HUES64 (cell line): Measurements from ENCODE around the gene ERCC3. TPM values are rescaled to one million over a fixed set of nuclear protein-coding genes. Genes with fewer than 3 reads are reported as not detected.
A peak's percentile ranks its signal among the peaks of the same experiment; 100 is the strongest.

Experiments
- H3K27ac ChIP-seq: 2 replicates; pipeline ENCODE4 v1.7.0; 2013; ENCODE audit warnings: low read depth, low read length, inconsistent platforms
- H3K27me3 ChIP-seq: 2 replicates; pipeline ENCODE4 v1.6.1; 2013; ENCODE audit warnings: mild to moderate bottlenecking, low read length; ENCODE audit not compliant: insufficient read depth
- H3K36me3 ChIP-seq: 2 replicates; pipeline ENCODE4 v1.6.1; 2013; ENCODE audit warnings: mild to moderate bottlenecking, low read length; ENCODE audit not compliant: insufficient read depth
- H3K4me1 ChIP-seq: 2 replicates; pipeline ENCODE4 v1.6.1; 2013; ENCODE audit warnings: mild to moderate bottlenecking, low read length, moderate library complexity; ENCODE audit not compliant: insufficient read depth
- H3K4me3 ChIP-seq: 2 replicates; pipeline ENCODE4 v1.5.1; 2013; ENCODE audit warnings: mild to moderate bottlenecking, low read length, moderate library complexity
- H3K9ac ChIP-seq: 2 replicates; pipeline ENCODE4 v1.6.1; 2013; ENCODE audit warnings: mild to moderate bottlenecking, low read depth, low read length
- H3K9me3 ChIP-seq: 2 replicates; pipeline ENCODE4 v1.6.1; 2013; ENCODE audit warnings: low read depth, low read length; ENCODE audit not compliant: insufficient read depth
- WGBS: fragments of 150-250, 120-280 bp; methylation state at CpG from one replicate; pipeline ENCODE4 v1.1.7; 2013; ENCODE audit warnings: missing lambda C conversion rate; 5-methylcytosine and 5-hydroxymethylcytosine counted together
- polyA plus RNA-seq, 2 experiments: library from polyadenylated mRNA; stranded (reverse); fragments of 50-300 nt; gene quantifications; one replicate each; pipeline ENCODE4 v1.2.3, GENCODE V29; 2013

ERCC3 gene
- polyA plus RNA-seq (2013, experiment 1 of 2): 40.6 TPM
- 40.3 TPM for polyA plus RNA-seq (2013, experiment 2 of 2)

DNA sequence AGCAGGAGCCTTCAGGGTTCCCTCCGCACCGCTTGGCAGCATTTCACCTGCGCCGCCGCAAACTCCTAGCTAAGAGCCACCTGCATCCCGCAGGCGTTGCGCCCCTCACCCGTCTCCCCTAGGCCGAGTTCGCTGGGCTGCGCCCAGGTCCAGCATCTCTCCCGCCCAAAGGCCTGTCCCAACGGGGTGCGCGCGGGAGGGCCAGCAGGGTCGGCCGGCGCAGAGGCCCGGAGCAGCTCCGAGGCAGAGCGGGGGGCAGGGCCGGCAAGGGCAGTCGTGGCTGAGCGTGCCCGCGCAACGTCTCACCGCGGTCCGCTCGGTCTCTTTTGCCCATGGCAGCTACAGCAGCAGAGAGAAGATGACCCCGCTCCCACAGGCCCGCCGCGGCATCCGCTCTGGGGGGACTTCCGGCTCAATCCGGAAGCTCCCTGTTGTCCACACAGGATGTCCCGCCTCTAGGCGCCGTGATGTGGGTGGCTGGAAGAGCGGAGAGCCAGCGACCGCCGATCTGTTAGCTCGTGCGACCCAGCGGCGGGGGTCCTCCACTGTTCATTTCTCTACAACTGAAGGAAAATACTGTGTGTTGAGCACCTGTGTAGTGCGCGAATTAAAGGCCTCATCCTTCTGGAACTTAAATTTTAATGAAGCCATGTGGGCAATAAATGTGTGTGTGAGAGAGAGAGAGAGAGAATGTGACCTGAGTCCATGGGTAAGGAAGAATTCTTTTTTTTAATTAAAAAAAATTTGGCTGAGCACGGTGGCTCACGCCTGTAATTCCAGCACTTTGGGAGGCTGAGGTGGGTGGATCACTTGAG, at the start of gene ERCC3:
Gene ERCC3, minus strand, starts transcription at position 397 of the 815 bp plus-strand sequence. Its CDS starts 63 bp downstream, at position 334.
- Histone ChIP-seq H3K27ac (peak within 1 kb of the TSS; percentile 87), H3K9me3 (no peaks in the 10 kb centered on the region), H3K9ac (peak within 1 kb of the TSS; percentile 93), H3K4me3 (peak within 1 kb of the TSS; percentile 98), H3K36me3 (peaks cover 40% of the 10 kb centered on the region), H3K27me3 (no peaks in the 10 kb centered on the region), H3K4me1 (0 out of 2 replicates have a peak, but pooled peaks cover 4% of the 10 kb centered on the region)
- WGBS: under 1% methylated on average over 55 of the region's 55 CpGs

DNA sequence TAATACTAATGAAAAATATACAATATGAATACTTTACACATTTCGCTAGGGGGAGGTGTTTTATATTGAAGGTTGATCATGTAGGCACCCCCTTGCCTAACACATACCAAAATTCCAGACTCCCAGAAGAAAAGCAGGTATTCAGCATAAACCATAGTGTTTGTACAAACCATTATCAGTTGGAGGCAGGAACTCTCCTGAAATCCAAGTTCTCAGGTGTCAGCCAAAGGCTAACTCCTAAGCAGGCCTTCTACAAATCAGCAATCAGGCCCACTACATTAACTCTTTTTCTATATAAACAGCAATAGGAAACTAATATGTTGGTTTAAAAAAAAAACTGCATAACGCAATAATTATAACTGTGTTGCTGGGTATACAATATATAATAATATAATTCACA, 49.3 kb upstream of the ERCC3 start:
- H3K36me3 ChIP-seq: peaks cover 10% of the 10 kb centered on the region; the same call in 1 of the 2 replicates

DNA sequence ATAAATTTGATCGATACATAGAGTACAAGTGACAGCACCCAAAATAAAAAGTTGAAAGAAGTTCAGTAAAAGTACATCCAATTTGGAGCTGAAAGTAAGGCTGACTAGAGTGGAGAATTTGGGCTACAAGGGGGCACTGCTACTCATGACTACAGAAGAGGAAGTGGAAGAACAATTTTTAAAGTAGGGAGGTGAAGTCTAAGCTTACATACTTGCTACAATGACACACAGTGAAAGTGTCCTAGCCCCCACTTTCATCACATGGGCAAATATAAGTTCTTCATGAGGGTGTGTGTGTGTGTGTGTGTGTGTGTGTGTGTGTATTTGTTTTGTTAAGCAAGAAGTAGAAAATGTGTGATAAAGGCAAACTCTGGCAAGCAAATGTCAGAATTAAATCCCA, 48.2 kb upstream of the ERCC3 start:
- peaks cover 22% of the 10 kb centered on the region for H3K36me3 ChIP-seq
- H3K27ac ChIP-seq: no peak overlapping the region
- no peaks in the 10 kb centered on the region for H3K27me3 ChIP-seq
- no peak overlapping the region for H3K4me3 ChIP-seq
- no peaks in the 10 kb centered on the region for H3K9me3 ChIP-seq
- no peak overlapping the region for H3K9ac ChIP-seq
- 100% methylated on average over 1 of the region's 1 CpG for WGBS
- no peaks in the 10 kb centered on the region for H3K4me1 ChIP-seq

More for the DNA sequence above, 49.3 kb upstream of the ERCC3 start:
- Histone ChIP-seq H3K27me3 (no peaks in the 10 kb centered on the region), H3K4me1 (no peaks in the 10 kb centered on the region), H3K27ac (no peak overlapping the region), H3K9me3 (no peaks in the 10 kb centered on the region), H3K4me3 (no peak overlapping the region), H3K9ac (no peak overlapping the region)
- WGBS: no CpG with 5 or more reads among the region's 2 CpGs

DNA sequence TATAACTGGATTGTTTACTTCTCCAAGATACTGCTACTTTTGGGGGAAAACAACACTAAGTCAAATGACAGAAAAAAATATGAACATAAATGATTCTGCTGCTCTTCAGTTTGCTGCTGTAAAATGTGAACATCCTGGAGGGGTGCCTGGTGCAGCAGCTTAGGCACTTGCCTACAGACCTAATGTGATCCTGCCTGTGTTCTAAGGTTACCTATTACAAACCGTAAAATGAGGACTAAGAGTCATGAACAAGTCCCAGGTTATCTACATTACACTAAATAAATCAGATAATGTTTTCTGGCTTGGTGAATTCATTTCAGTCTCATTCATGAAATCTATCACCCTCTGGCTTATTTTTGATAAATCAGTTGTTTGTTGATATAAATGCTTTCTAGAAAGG, 38.4 kb upstream of the ERCC3 start:
- Histone ChIP-seq H3K4me3 (no peak overlapping the region), H3K9me3 (no peaks in the 10 kb centered on the region), H3K36me3 (peaks cover 23% of the 10 kb centered on the region), H3K4me1 (no peaks in the 10 kb centered on the region), H3K9ac (no peak overlapping the region), H3K27me3 (no peaks in the 10 kb centered on the region), H3K27ac (no peak overlapping the region)
- 100% methylated on average over 1 of the region's 1 CpG for WGBS

DNA sequence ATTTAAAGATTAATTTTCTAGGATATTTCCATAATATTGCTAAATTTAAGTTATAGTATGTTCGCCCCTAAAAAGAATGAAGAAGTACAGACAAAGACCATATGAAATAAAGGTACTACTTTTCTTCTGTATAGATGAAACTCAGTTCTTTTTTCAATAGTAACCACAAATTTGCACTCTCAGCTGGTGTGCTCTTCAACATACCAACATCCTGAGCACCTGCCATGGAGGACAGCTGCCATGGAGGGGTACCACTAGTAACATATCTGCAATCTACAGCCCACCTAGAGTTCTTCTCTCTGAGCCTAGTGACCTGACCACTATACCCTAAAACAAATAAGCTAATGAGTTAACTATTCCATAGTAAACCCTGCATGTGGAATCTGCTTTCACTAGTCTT, 36.8 kb upstream of the ERCC3 start:
- Histone ChIP-seq H3K4me1 (no peaks in the 10 kb centered on the region), H3K36me3 (peaks cover 34% of the 10 kb centered on the region), H3K27me3 (no peaks in the 10 kb centered on the region), H3K4me3 (no peak overlapping the region), H3K27ac (no peak overlapping the region), H3K9ac (no peak overlapping the region), H3K9me3 (no peaks in the 10 kb centered on the region)
- no CpG with 5 or more reads among the region's 1 CpG for WGBS

DNA sequence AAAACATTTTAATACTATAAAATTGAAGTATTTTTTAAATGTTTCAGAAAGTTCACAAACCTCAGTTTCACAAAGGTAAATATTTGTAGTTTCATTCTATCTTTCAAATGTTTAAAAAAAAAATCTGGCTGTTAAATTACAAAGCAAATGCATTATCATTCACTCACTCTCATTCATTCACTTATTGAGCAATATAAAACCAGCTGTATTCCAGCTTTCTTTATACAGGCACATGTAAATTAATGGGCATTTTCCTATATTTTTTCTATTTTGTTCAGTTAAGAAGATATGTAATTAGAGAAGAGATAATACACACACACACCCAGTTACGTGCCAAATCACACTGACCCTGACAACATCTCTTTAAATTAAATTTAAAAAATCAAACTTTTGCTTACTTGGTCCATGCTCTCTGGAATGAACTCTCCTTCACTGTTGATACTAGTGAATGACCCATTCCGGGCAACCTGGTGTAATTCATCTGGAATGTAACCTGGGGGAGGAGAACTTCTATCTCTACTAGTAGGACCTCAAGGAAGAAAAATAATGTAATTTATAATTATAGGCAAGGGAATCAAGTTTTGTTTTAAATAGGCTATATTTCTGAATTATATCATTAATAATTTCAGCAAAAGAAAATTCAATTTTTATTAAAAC, 32.5 kb upstream of the ERCC3 start:
- Histone ChIP-seq H3K36me3 (peaks cover 68% of the 10 kb centered on the region), H3K4me1 (no peaks in the 10 kb centered on the region), H3K27ac (no peak overlapping the region), H3K27me3 (no peaks in the 10 kb centered on the region), H3K9me3 (no peaks in the 10 kb centered on the region), H3K9ac (no peak overlapping the region), H3K4me3 (no peak overlapping the region)
- WGBS: 96% methylated on average over 2 of the region's 2 CpGs

DNA sequence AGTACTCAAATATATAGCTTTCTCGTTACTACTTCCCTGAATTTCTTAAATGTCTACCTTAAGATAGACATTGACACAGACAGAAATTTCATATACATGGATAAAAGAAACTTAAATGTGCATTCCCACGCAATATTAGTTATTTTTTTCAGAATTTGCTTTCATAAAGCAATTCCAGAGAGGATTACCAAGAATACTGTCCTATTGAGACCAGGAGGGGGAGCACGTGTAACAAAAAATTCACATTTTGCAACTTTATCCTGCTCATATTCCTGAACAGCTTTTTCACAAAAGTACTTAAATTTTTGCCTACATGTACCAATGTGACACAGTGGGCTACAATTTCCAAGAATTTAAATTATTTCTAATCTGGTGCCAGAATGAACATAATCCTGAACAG, 30.7 kb upstream of the ERCC3 start:
- WGBS: 56% methylated on average over 2 of the region's 3 CpGs
- H3K4me1 ChIP-seq: no peaks in the 10 kb centered on the region
- peaks cover 65% of the 10 kb centered on the region for H3K36me3 ChIP-seq
- no peaks in the 10 kb centered on the region for H3K27me3 ChIP-seq
- H3K27ac ChIP-seq: no peak overlapping the region
- H3K4me3 ChIP-seq: no peak overlapping the region
- H3K9ac ChIP-seq: no peak overlapping the region
- no peaks in the 10 kb centered on the region for H3K9me3 ChIP-seq

DNA sequence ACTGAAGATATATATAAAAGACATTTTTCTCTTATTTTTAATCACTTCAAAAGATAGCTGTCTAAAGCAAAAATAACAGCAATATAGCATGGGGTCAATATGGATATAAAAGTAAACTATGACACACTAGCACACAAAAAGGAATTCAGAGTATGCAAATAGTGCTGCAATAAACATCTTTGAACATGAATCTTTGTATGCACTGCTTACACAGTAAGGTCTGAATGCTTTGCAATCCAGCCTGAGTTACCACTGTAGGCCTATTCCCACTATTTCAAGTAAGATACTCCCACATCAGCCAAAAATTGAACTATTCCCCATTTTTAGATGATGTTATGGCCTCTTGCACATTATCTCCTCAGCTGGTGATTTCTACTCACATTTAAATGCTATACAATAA, 27.4 kb upstream of the ERCC3 start:
- Histone ChIP-seq H3K27ac (no peak overlapping the region), H3K4me3 (no peak overlapping the region), H3K36me3 (peaks cover 71% of the 10 kb centered on the region), H3K27me3 (no peaks in the 10 kb centered on the region), H3K9me3 (no peaks in the 10 kb centered on the region), H3K9ac (no peak overlapping the region), H3K4me1 (no peaks in the 10 kb centered on the region)

DNA sequence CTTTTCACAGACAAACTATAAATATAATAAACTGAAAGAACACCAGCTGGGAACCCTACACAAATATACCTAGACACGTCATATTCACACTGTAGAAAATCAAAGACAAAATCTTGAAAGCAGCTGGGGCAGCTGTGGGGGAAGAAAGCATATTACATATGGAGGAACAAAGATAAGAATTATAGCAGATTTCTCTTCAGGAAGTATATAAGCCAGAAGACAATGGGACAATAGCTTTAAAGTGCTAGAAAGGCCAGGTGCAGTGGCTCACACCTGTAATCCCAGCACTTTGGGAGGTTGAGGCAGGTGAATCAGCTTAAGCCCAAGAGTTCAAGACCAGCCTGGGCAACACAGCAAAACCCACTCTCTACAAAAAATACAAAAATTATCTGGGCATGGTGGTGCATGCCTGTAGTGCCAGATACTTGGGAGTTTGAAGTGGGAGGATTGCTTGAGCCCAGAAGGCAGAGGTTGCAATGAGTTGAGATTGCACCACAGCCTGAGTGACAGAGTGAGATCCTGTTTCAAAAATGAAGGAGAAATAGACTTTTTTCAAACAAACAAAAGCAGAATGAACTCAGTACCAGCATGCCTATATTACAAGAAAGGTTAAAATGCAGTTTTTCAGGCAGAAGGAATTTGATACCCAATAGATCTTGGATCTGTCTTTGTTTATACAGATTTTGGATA, 26.8 kb upstream of the ERCC3 start:
- no peak overlapping the region for H3K9ac ChIP-seq
- H3K4me1 ChIP-seq: no peaks in the 10 kb centered on the region
- H3K36me3 ChIP-seq: peaks cover 71% of the 10 kb centered on the region
- no peaks in the 10 kb centered on the region for H3K27me3 ChIP-seq
- H3K4me3 ChIP-seq: no peak overlapping the region
- no peaks in the 10 kb centered on the region for H3K9me3 ChIP-seq
- 100% methylated on average over 1 of the region's 1 CpG for WGBS
- H3K27ac ChIP-seq: no peak overlapping the region

DNA sequence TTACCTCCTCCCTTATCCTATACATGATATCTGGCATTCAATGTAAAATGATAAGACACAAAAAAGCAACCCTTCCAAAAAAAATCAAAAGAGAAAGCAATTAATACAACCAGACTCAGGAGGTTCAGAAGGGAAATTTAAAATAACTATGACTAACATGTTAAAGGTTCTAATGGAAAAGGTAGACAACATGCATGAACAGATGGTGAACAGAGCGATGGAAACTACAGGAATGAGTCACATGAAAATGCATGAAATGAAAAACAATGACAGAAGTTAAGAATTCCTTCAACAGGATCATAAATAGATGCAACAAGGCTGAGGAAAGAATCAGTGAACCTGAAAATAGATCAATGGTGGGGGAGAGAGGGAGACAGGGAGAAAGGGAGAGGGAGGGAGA, 26.1 kb upstream of the ERCC3 start:
- Histone ChIP-seq H3K27me3 (no peaks in the 10 kb centered on the region), H3K27ac (no peak overlapping the region), H3K9me3 (no peaks in the 10 kb centered on the region), H3K9ac (no peak overlapping the region), H3K4me1 (no peaks in the 10 kb centered on the region), H3K36me3 (peaks cover 67% of the 10 kb centered on the region), H3K4me3 (no peak overlapping the region)
- 88% methylated on average over 1 of the region's 1 CpG for WGBS
